ENCODE results near the gene PRKCE. TPM values are rescaled to one million over a fixed set of nuclear protein-coding genes. Genes with fewer than 3 reads are reported as not detected.
A peak's percentile ranks its signal among the peaks of the same experiment; 100 is the strongest.

PRKCE gene
- total and polyA plus RNA-seq, 7 donors: 3.0 to 21.9 (median 15.8) TPM

DNA sequence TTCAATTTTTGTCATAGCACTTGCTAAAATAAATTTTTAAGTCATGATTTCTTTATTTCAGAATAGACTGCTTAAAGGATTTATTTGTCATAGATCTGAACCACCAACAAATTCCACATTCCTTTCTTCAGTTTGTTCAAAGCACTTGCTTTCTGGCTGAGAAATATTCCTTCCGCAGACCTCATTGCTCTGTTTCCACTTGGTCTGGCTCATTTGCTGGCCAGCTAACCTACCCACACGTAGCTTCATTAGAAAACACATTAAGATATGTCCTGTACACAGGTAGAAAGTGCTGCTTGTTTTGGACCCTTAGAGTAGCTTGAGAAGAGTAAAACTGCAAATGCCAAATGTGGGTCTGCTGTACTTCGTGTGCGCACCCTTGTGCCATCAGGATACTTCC, 479.0 kb downstream of the PRKCE start:
- H3K36me3 ChIP-seq: peaks cover 0 to 3% (median 0%) of the 10 kb centered on the region in 4 donors
- intact Hi-C loops (cut with DNase I): no loop called here
- no peak overlapping the region for H3K4me3 ChIP-seq
- DNase-seq: no peak
- H3K27ac ChIP-seq: no peak overlapping the region
- 81 to 96% methylated on average over 4 of the region's 4 CpGs for WGBS, 2 donors
- peaks cover 0 to 14% (median 6%) of the 10 kb centered on the region in 4 donors for H3K4me1 ChIP-seq
- no peaks in the 10 kb centered on the region for H3K27me3 ChIP-seq
- no peaks in the 10 kb centered on the region for H3K9me3 ChIP-seq
- no peak for TF ChIP-seq POLR2AphosphoS5 (IDR thresholded peaks at IDR 0.05)
- TF ChIP-seq, protein P1, sequence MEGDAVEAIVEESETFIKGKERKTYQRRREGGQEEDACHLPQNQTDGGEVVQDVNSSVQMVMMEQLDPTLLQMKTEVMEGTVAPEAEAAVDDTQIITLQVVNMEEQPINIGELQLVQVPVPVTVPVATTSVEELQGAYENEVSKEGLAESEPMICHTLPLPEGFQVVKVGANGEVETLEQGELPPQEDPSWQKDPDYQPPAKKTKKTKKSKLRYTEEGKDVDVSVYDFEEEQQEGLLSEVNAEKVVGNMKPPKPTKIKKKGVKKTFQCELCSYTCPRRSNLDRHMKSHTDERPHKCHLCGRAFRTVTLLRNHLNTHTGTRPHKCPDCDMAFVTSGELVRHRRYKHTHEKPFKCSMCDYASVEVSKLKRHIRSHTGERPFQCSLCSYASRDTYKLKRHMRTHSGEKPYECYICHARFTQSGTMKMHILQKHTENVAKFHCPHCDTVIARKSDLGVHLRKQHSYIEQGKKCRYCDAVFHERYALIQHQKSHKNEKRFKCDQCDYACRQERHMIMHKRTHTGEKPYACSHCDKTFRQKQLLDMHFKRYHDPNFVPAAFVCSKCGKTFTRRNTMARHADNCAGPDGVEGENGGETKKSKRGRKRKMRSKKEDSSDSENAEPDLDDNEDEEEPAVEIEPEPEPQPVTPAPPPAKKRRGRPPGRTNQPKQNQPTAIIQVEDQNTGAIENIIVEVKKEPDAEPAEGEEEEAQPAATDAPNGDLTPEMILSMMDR (IDR thresholded peaks at IDR 0.05): no peak
- no peak for TF ChIP-seq POLR2A (IDR thresholded peaks at IDR 0.05)
- TF ChIP-seq EP300 (IDR thresholded peaks at IDR 0.05): no peak

DNA sequence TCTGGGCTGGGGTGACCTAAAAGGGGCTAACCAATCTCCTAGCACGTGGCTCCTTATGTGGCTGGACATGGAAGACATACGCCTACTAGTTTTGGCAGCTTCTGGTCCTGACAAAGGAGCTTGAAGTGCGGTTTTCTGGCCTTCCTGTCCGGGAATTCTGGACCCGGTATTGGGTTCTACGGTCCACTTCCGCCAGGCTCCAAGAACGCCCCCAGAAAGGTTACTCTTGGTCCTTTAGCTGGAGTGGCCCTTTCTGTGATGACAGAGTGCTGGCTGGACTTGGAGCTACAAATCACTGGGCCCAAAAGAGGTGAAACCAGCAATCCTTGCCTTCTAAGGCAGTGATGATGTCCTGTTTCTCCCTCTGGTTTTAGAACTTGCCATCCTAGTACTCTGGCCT, 481.5 kb downstream of the PRKCE start:
- DNase-seq: no peak
- TF ChIP-seq POLR2A (IDR thresholded peaks at IDR 0.05) (no peak), POLR2AphosphoS5 (IDR thresholded peaks at IDR 0.05) (no peak), EP300 (IDR thresholded peaks at IDR 0.05) (no peak)
- TF ChIP-seq, protein P1 (IDR thresholded peaks at IDR 0.05): no peak
- no peak overlapping the region for H3K27ac ChIP-seq
- intact Hi-C loops (cut with DNase I): no loop called here
- H3K36me3 ChIP-seq: peaks cover 0 to 3% (median 0%) of the 10 kb centered on the region in 4 donors
- WGBS, 2 donors: 95 to 96% methylated on average over 8 of the region's 8 CpGs
- peaks cover 0 to 23% (median 7%) of the 10 kb centered on the region in 4 donors for H3K4me1 ChIP-seq
- H3K4me3 ChIP-seq: no peak overlapping the region
- H3K9me3 ChIP-seq: no peaks in the 10 kb centered on the region
- H3K27me3 ChIP-seq: no peaks in the 10 kb centered on the region

DNA sequence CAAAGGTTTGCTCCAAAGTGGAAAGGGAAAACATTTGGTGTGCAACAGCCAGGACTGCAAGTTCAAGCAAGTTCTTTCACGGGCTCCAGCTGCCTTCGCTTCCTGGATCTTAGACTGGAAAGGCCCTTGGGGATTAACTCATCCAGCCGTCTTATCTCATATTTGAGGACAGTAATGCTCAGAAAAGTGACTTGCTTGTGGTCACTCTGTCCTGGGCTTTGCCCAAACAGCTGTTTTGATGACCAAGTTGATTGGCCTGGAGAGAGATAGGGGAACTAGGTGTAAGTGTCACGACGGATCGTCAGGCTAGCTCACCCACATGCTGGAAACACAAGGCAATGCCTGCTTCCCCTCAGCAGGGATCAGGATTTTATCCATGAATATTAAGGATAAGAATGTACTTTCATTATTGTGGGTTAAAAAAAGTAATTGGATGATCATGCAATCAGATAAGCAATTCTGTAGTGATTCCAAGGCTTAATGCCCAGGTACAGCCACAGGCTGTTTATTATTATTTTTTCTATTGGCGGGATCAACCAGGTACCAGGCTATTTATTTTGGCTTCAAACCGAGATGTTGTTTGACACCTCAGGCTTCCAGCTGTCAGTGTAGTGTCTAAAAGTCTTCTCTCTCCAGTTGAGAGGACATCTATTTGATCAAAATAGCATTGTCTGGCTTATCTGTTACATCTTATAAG, 483.2 kb downstream of the PRKCE start:
- H3K9me3 ChIP-seq: no peaks in the 10 kb centered on the region
- WGBS, 2 donors: 80 to 87% methylated on average over 8 of the region's 8 CpGs
- peak overlapping the region in 3 of 4 donors; percentile 6 to 45 (median 10) for H3K27ac ChIP-seq
- TF ChIP-seq POLR2A (IDR thresholded peaks at IDR 0.05) (no peak), POLR2AphosphoS5 (IDR thresholded peaks at IDR 0.05) (peak in 3 of 4 donors; percentile 39 to 45 (median 42))
- TF ChIP-seq, protein P1 (IDR thresholded peaks at IDR 0.05): no peak
- peaks cover 0 to 23% (median 7%) of the 10 kb centered on the region in 4 donors for H3K4me1 ChIP-seq
- intact Hi-C loops (cut with DNase I): no loop called here
- H3K27me3 ChIP-seq: no peaks in the 10 kb centered on the region
- peak; percentile 80 for DNase-seq
- peaks cover 0 to 3% (median 0%) of the 10 kb centered on the region in 4 donors for H3K36me3 ChIP-seq
- H3K4me3 ChIP-seq: no peak overlapping the region

DNA sequence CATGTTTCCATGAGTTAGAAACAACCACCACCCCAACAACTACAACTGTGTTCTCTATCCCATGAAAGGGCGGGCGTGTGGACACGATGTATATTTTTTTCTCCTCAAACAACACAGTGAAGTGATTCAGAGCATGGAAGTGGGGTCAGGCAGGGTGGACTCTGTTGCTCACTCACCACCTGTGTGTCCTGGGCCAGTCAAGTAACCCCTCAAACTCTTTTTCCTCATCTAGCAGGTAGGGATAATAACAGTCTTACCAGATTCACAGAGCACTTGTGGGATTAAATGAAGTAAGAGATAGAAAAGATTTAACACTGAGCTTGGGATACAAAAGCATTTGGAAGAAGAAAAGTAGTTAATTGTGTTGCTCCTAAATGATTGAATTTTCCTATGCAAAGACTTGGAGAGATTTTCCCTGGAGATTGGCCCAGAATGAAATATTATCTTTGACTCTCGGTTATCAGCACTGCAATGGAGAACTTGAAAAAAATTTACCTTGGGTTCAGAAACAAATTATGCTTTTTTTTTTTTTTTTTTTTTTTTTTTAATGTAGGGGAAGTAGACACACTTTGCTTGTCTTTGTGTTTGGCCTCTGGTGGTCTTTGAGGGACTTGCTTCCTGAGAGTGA, 483.9 kb downstream of the PRKCE start:
- TF ChIP-seq EP300 (IDR thresholded peaks at IDR 0.05) (no peak), POLR2A (IDR thresholded peaks at IDR 0.05) (no peak), POLR2AphosphoS5 (IDR thresholded peaks at IDR 0.05) (no peak)
- TF ChIP-seq, protein P1 (IDR thresholded peaks at IDR 0.05): no peak
- no peak for DNase-seq
- H3K27me3 ChIP-seq: no peaks in the 10 kb centered on the region
- no peak overlapping the region for H3K4me3 ChIP-seq
- peaks cover 0 to 23% (median 7%) of the 10 kb centered on the region in 4 donors for H3K4me1 ChIP-seq
- peak overlapping the region in 3 of 4 donors; percentile 6 to 45 (median 10) for H3K27ac ChIP-seq
- intact Hi-C loops (cut with DNase I): no loop called here
- WGBS, 2 donors: 86 to 87% methylated on average over 4 of the region's 4 CpGs
- no peaks in the 10 kb centered on the region for H3K9me3 ChIP-seq
- peaks cover 0 to 3% (median 0%) of the 10 kb centered on the region in 4 donors for H3K36me3 ChIP-seq

Measured in sigmoid colon (tissue), 7 donors.